HCT116 (cell line): Measurements from ENCODE around the gene CLN5. TPM values are rescaled to one million over a fixed set of nuclear protein-coding genes. Genes with fewer than 3 reads are reported as not detected.
"Not testable (repeated sequence)": the region's sequence is repeated elsewhere in the genome, so short reads cannot be mapped to it uniquely, and the experiment has no call there.

Source experiments
- ATAC-seq: fragments of 200-7000 bp; cut with Tn5 transposase; 2 replicates; pipeline ENCODE4 v1.9.1; 2020; ENCODE audit warnings: mild to moderate bottlenecking, moderate library complexity
- BruUV-seq: library from RNA; stranded (reverse); fragments of 400-500 nt; replicated peaks from 2 replicates; lab custom pipeline; 2021; lab: Mats Ljungman, UMichigan
- CTCF ChIA-PET: fragments of 300-600 bp; sonication (Branson Sonifier 250); formaldehyde crosslinking; loops from one replicate; lab custom pipeline; 2021; ENCODE audit warnings: antibody characterized with exemption; lab: Charles Lee
- POLR2A ChIA-PET: fragments of 300-600, 350-600 bp; sonication (Branson Sonifier 250); formaldehyde crosslinking; loops from one replicate; lab custom pipeline; 2021; ENCODE audit warnings: antibody characterized with exemption; lab: Charles Lee
- RAD21 ChIA-PET, 2 experiments: fragments of 300-600 bp; sonication (Branson Sonifier 250); formaldehyde crosslinking; loops; one replicate each; lab custom pipeline; 2023; ENCODE audit warnings: low total read pairs in 2 of 2; ENCODE audit not compliant: uncharacterized antibody in 2 of 2, unreplicated experiment in 2 of 2, low non-redundant PET in 1 of 2; lab: Charles Lee
- DNase-seq: peaks from one replicate; pipeline ENCODE4 v3.0.0-alpha.2; 2010; ENCODE audit warnings: low read depth, low spot score
- H2AFZ ChIP-seq: fragments of 200-600 bp; shearing (Covaris generic), sonication (generic); 2 replicates; pipeline ENCODE4 v1.6.1; 2017; ENCODE audit warnings: low read depth, mixed run types, mixed read lengths, antibody characterized with exemption, low read length; ENCODE audit not compliant: poor library complexity, severe bottlenecking
- H3K27ac ChIP-seq: 2 replicates; pipeline ENCODE4 v1.5.1; 2012; ENCODE audit warnings: low read depth, low read length
- H3K27me3 ChIP-seq: fragments of 200-600 bp; sonication (generic); 2 replicates; pipeline ENCODE4 v1.6.1; 2016; ENCODE audit warnings: mixed run types, low read length, mixed read lengths; ENCODE audit not compliant: insufficient read depth
- H3K36me3 ChIP-seq, 2 experiments: fragments of 200-500 bp in 1 of 2; fragments of 200-600 bp in 1 of 2; sonication (Bioruptor generic) in 1 of 2; sonication (generic) in 1 of 2; 2 replicates each; pipeline versions ENCODE4 v1.5.1 to v1.6.1; 2014 to 2016; ENCODE audit warnings: low read length in 2 of 2, inconsistent platforms in 1 of 2, mixed read lengths in 1 of 2, mixed run types in 1 of 2; ENCODE audit not compliant: insufficient read depth in 2 of 2, control insufficient read depth in 1 of 2
- H3K4me1 ChIP-seq, 2 experiments: fragments of 200-600 bp in 1 of 2; sonication (generic) in 1 of 2; 2 replicates each; pipeline versions ENCODE4 v1.5.1 to v1.6.1; 2012 to 2017; ENCODE audit warnings: low read length in 2 of 2, inconsistent platforms in 1 of 2, mild to moderate bottlenecking in 1 of 2, mixed read lengths in 1 of 2, mixed run types in 1 of 2, moderate library complexity in 1 of 2; ENCODE audit not compliant: insufficient read depth in 2 of 2, control insufficient read depth in 1 of 2
- H3K4me2 ChIP-seq: fragments of 200-600 bp; sonication (generic); 2 replicates; pipeline ENCODE4 v1.6.1; 2017; ENCODE audit warnings: mixed run types, low read length, mixed read lengths
- H3K4me3 ChIP-seq, 2 experiments: fragments of 200-600 bp in 1 of 2; sonication (generic) in 1 of 2; replicated peaks in 1 of 2; 2 replicates each; pipeline ENCODE4 v1.5.1; 2011 to 2016; ENCODE audit warnings: low read length in 2 of 2, control low read depth in 1 of 2, low read depth in 1 of 2, mild to moderate bottlenecking in 1 of 2, mixed read lengths in 1 of 2, mixed run types in 1 of 2
- H3K79me2 ChIP-seq: fragments of 200-600 bp; sonication (generic); 2 replicates; pipeline ENCODE4 v1.6.1; 2017; ENCODE audit warnings: mild to moderate bottlenecking, mixed run types, low read length, moderate library complexity, mixed read lengths; ENCODE audit not compliant: insufficient read depth
- H3K9ac ChIP-seq: fragments of 200-600 bp; sonication (generic); 2 replicates; pipeline ENCODE4 v1.6.1; 2016; ENCODE audit warnings: low read length, mixed read lengths
- H3K9me2 ChIP-seq: fragments of 200-600 bp; sonication (generic), shearing (Covaris generic); 2 replicates; pipeline ENCODE4 v1.6.1; 2017; ENCODE audit warnings: mixed run types, mild to moderate bottlenecking, moderate library complexity; ENCODE audit not compliant: insufficient read depth
- H3K9me3 ChIP-seq, 2 experiments: fragments of 200-500 bp in 1 of 2; fragments of 200-600 bp in 1 of 2; sonication (Bioruptor generic) in 1 of 2; sonication (generic) in 1 of 2; 2 replicates each; pipeline ENCODE4 v1.6.1; 2014 to 2017; ENCODE audit warnings: low read length in 2 of 2, mixed read lengths in 2 of 2, inconsistent platforms in 1 of 2, low read depth in 1 of 2, mild to moderate bottlenecking in 1 of 2, mixed run types in 1 of 2, moderate library complexity in 1 of 2; ENCODE audit not compliant: control insufficient read depth in 1 of 2, insufficient read depth in 1 of 2
- H4K20me1 ChIP-seq: fragments of 200-600 bp; sonication (generic), shearing (Covaris generic); 2 replicates; pipeline ENCODE4 v1.6.1; 2017; ENCODE audit warnings: mixed run types, mild to moderate bottlenecking, moderate library complexity; ENCODE audit not compliant: insufficient read depth
- CTCF ChIP-seq, 3 experiments: fragments of 200-600 bp in 1 of 3; sonication (generic) in 1 of 3; IDR thresholded peaks in 2 of 3; conservative IDR thresholded peaks in 1 of 3; 2 replicates each; pipeline ENCODE4 v1.5.1; 2012 to 2017; ENCODE audit warnings: low read depth in 2 of 3, low read length in 2 of 3, antibody characterized with exemption in 1 of 3, borderline replicate concordance in 1 of 3, control low read depth in 1 of 3, mild to moderate bottlenecking in 1 of 3, mixed read lengths in 1 of 3, mixed run types in 1 of 3, moderate library complexity in 1 of 3; ENCODE audit not compliant: insufficient read depth in 1 of 3
- FOSL1 ChIP-seq: IDR thresholded peaks from 2 replicates; pipeline ENCODE4 v1.6.1; 2012; ENCODE audit warnings: low read depth
- RAD21 ChIP-seq: IDR thresholded peaks from 2 replicates; pipeline ENCODE4 v1.6.1; 2012; ENCODE audit warnings: low read depth, mild to moderate bottlenecking
- intact Hi-C: fragments of 100-400 bp; cut with micrococcal nuclease; formaldehyde crosslinking; loops from 2 replicates; pipeline ENCODE4 v1.10.0; 2022
- total RNA-seq: library from RNA; stranded (reverse); gene quantifications from one replicate; pipeline ENCODE4 v1.2.1, GENCODE V29; 2021; ENCODE audit not compliant: unreplicated experiment
- TF ChIP-seq, protein P1 (sequence below): IDR thresholded peaks from 2 replicates; pipeline ENCODE4 v1.6.1; 2012

Gene CLN5
- total RNA-seq, 1 experiment from 2014 or later: 21.4 TPM

- RAD21 ChIA-PET: no interaction called here
- H3K4me3 ChIP-seq: no peak overlapping the region
These were observed 10.8 kb downstream of the CLN5 start for GRCh38 chr13:77002590-77003190.

DNA sequence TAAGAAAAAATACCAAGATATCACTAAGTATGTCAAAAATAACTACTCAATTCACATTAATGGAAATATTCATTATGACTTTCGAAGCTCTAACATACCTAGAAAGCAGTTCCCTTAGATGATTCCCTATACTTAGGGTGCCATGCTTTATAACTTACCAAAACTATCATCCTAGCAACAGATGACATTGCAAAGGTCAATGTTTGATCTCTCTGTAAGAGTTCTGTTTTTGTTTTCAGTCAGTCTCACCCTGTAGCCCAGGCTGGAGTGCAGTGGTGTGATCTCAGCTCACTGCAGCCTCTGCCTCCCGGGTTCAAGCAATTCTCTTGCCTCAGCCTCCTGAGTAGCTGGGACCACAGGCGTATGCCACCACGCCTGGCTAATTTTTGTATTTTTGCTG, 16.5 kb downstream of the CLN5 start:
- H3K4me3 ChIP-seq, H3K9ac ChIP-seq, BruUV-seq, RAD21 ChIA-PET, H3K27ac ChIP-seq, H3K4me1 ChIP-seq, H3K9me2 ChIP-seq, H4K20me1 ChIP-seq, CTCF ChIA-PET, H3K9me3 ChIP-seq, H3K27me3 ChIP-seq, POLR2A ChIA-PET, ATAC-seq, DNase-seq, H2AFZ ChIP-seq, H3K4me2 ChIP-seq: not testable (repeated sequence)
- Histone ChIP-seq H3K36me3 (peaks cover 5 to 12% of the 10 kb centered on the region in 2 experiments; a peak in 3 of 4 replicates), H3K79me2 (peaks cover 55% of the 10 kb centered on the region)
- intact Hi-C loops: loop anchor here (10.0 kb wide), 1 partner anchor 1334 kb away; no protein-coding TSS in a partner anchor

More at GRCh38 chr13:77002590-77003190, 10.8 kb downstream of the CLN5 start:
- Histone ChIP-seq H3K4me1 (no peaks in the 10 kb centered on the region), H2AFZ (no peak overlapping the region)
- intact Hi-C loops: loop anchor here (10.0 kb wide), 1 partner anchor 1328 kb away; no protein-coding TSS in a partner anchor
- peak; percentile 59 for ATAC-seq
- CTCF ChIA-PET: interaction anchor here (0.6 to 1.6 kb wide), 3 partner anchors 31 to 591 kb away, joined by 3 read pairs; no protein-coding TSS in a partner anchor
- TF ChIP-seq CTCF (IDR thresholded peaks at IDR 0.05 in 2 of 3, conservative IDR thresholded peaks at IDR 0.05 in 1 of 3; ENCODE audit: borderline replicate concordance in 1 of 3, insufficient read depth in 1 of 3, low read depth in 2 of 3, low read length in 2 of 3): peak; percentile 10 to 73 (median 68); a peak in 4 of 6 replicates
- TF ChIP-seq RAD21: peak; percentile 44
- TF ChIP-seq FOSL1: no peak
- TF ChIP-seq, protein P1, sequence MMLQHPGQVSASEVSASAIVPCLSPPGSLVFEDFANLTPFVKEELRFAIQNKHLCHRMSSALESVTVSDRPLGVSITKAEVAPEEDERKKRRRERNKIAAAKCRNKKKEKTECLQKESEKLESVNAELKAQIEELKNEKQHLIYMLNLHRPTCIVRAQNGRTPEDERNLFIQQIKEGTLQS: no peak
- TF ChIP-seq, all 23 proteins: peak for 2
- H3K79me2 ChIP-seq: peaks cover 23% of the 10 kb centered on the region
- H3K27ac ChIP-seq: no peak overlapping the region
- no peaks in the 10 kb centered on the region for H3K9me3 ChIP-seq
- no peaks in the 10 kb centered on the region for H3K9me2 ChIP-seq
- peaks cover 16 to 19% of the 10 kb centered on the region in 2 experiments; a peak in 3 of 4 replicates for H3K36me3 ChIP-seq
- no peaks in the 10 kb centered on the region for H4K20me1 ChIP-seq
- H3K27me3 ChIP-seq: no peaks in the 10 kb centered on the region
- POLR2A ChIA-PET: no interaction called here
- peak; percentile 12 for DNase-seq
- H3K9ac ChIP-seq: no peak overlapping the region
- H3K4me2 ChIP-seq: no peak overlapping the region
- no TSS peak for BruUV-seq
